Measurements from ENCODE around the gene NFKBIL1.
"Not testable (repeated sequence)": the region's sequence is repeated elsewhere in the genome, so short reads cannot be mapped to it uniquely, and the experiment has no call there.

Gene NFKBIL1, protein sequence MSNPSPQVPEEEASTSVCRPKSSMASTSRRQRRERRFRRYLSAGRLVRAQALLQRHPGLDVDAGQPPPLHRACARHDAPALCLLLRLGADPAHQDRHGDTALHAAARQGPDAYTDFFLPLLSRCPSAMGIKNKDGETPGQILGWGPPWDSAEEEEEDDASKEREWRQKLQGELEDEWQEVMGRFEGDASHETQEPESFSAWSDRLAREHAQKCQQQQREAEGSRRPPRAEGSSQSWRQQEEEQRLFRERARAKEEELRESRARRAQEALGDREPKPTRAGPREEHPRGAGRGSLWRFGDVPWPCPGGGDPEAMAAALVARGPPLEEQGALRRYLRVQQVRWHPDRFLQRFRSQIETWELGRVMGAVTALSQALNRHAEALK

GRCh38 chr6:31546958-31547726 is at the start of gene NFKBIL1:
Gene NFKBIL1 (plus strand): TSS chr6:31547608. CDS start chr6:31547695, 87 bp downstream.
- peak; percentile 82 for DNase-seq

DNA sequence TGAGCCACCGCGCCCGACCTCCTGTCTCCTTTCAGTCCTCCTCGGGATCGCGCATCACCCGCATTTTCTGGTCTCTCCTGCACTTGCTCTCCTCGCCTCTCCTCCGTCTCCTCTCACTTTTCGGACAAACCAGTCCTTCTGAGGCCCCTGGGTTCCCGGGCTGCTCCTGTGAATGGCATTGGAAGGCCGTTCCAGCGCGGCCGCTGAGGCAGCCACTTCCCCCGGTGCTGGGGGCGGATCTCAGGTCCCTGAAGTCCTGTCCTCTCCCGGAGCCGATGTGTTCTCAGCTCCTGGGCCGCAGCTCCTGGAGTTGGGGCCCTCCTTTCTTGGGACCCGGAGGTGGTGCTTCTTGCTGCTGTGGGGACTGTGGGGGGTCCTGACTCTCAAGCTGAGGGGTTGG is 48.7 kb upstream of the NFKBIL1 start:
- no peak for DNase-seq

GRCh38 chr6:31499648-31500047 is 47.8 kb upstream of the NFKBIL1 start:
- not testable (repeated sequence) for DNase-seq

- no peak for DNase-seq
These were observed 44.8 kb upstream of the NFKBIL1 start for GRCh38 chr6:31502586-31502985.

- peak; percentile 12 for DNase-seq
These were observed 38.4 kb upstream of the NFKBIL1 start for GRCh38 chr6:31509036-31509435.

DNA sequence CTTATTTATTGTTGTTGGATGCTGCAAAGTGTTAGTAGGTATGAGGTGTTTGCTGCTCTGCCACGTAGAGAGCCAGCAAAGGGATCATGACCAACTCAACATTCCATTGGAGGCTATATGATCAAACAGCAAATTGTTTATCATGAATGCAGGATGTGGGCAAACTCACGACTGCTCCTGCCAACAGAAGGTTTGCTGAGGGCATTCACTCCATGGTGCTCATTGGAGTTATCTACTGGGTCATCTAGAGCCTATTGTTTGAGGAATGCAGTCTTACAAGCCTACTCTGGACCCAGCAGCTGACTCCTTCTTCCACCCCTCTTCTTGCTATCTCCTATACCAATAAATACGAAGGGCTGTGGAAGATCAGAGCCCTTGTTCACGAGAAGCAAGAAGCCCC is 37.4 kb upstream of the NFKBIL1 start:
- peak; percentile 8 for DNase-seq

- DNase-seq, result no peak
These were observed 33.8 kb upstream of the NFKBIL1 start for GRCh38 chr6:31513456-31514165.

GRCh38 chr6:31521835-31522234 is 25.6 kb upstream of the NFKBIL1 start:
- no peak for DNase-seq

DNA sequence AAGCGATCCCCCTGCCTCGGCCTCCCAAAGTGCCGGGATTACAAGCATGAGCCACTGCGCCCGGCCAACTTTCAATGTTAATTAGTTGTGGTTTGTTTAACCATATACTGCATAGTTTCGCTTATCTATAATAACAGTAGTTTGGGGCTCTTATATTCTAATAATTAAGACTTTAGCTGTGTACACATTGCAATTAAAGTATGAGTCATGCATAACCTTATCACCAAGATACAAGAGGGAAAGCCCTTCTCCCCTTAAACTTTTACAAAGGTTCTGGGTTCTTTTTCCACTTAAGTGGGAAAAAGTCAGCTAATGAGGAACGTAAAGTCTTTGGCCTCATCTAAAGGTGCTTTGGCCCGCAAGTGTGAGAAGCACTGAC is 21.9 kb upstream of the NFKBIL1 start:
- no peak for DNase-seq

- DNase-seq, result no peak
These were observed 21.3 kb upstream of the NFKBIL1 start for GRCh38 chr6:31525932-31526591.

GRCh38 chr6:31528307-31528777 is 19.1 kb upstream of the NFKBIL1 start:
- DNase-seq, result no peak

GRCh38 chr6:31528821-31529328 is 18.5 kb upstream of the NFKBIL1 start, which contains the start of gene MCCD1:
Gene MCCD1 (plus strand): TSS chr6:31528962. CDS start chr6:31529015, 53 bp downstream.
- no peak for DNase-seq

- no peak for DNase-seq
These were observed 17.9 kb upstream of the NFKBIL1 start for GRCh38 chr6:31529329-31530150.

GRCh38 chr6:31530659-31531058 is 16.7 kb upstream of the NFKBIL1 start:
- DNase-seq, result no peak

GRCh38 chr6:31531162-31531561 is 16.2 kb upstream of the NFKBIL1 start:
- DNase-seq, result no peak

GRCh38 chr6:31531771-31532643 is 15.4 kb upstream of the NFKBIL1 start:
- DNase-seq, result no peak

GRCh38 chr6:31532644-31533454 is 14.6 kb upstream of the NFKBIL1 start:
- no peak for DNase-seq

DNA sequence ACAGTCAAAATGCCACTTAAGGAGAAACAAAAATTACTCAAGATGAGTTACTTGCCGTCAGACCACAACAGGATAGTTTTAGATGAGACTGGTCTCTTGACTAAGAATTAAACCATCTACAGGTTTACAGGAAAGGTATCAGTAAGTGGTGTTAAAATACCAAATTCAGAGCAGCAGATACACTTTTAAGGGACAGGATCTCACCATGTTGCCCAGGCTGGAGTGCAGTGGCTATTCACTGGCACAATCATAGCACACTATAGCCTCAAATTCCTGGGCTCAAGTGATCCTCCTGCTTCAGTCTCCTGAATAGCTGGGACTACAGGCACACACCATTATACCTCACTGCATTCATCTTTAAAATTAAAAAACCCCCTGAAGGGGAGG is 14.0 kb upstream of the NFKBIL1 start:
- DNase-seq, result no peak

DNA sequence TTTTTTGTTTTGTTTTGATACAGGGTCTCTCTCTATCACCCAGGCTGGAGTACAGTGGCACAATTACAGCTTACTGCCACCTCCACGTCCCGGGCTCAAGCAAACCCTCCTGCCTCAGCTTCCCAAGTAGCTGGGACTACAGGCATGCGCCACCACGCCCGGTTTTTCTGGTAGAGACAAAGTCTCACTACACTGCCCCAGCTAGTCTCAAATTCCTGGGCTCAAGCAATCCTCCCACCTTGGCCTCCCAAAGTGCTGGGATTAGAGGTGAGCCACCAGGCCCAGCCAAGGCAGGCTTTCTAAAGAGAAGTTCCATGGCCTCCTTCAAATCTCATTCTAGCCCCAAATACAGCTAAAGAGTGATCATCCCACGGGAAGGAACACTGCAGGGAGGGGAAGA is 13.4 kb upstream of the NFKBIL1 start:
- DNase-seq, result no peak
